K562 (cell line): ENCODE data around the gene CALCOCO2. TPM values are rescaled to one million over a fixed set of nuclear protein-coding genes. Genes with fewer than 3 reads are reported as not detected.

ENCODE experiments used
- CREBBP ChIP-seq: IDR thresholded peaks from one replicate; pipeline ENCODE4 v1.6.1; 2012; ENCODE audit warnings: low read depth, mild to moderate bottlenecking, control low read depth, inconsistent platforms, low read length
- HDAC2 ChIP-seq: fragments of 450-650 bp; IDR thresholded peaks from 2 replicates; pipeline ENCODE4 v1.6.1; 2016; ENCODE audit warnings: mild to moderate bottlenecking
- IRF2 ChIP-seq: sonication (generic); formaldehyde crosslinking; IDR thresholded peaks from 2 replicates; pipeline ENCODE4 v1.8.1; 2022; ENCODE audit warnings: mild to moderate bottlenecking, missing genetic modification reagents
- KDM4B ChIP-seq, 2 experiments: fragments of 450-650 bp in 1 of 2; sonication (generic) in 1 of 2; IDR thresholded peaks; 2 replicates each; pipeline ENCODE4 v1.6.1; 2016 to 2017; ENCODE audit warnings: borderline replicate concordance in 2 of 2, antibody characterized with exemption in 1 of 2, low read depth in 1 of 2, mild to moderate bottlenecking in 1 of 2
- PRMT5 ChIP-seq: sonication (generic); formaldehyde crosslinking; IDR thresholded peaks from 2 replicates; pipeline ENCODE4 v1.5.0; 2020; ENCODE audit warnings: missing genetic modification reagents
- RHOXF2B ChIP-seq: fragments of 250-450 bp; sonication (Bioruptor Pico); conservative IDR thresholded peaks from 2 replicates; pipeline ENCODE4 v1.5.1; 2021
- SAFB2 ChIP-seq: fragments of 200-400 bp; formaldehyde crosslinking; IDR thresholded peaks from 2 replicates; pipeline ENCODE4 v1.6.1; 2018; ENCODE audit warnings: borderline replicate concordance, low read length, low read depth, moderate library complexity; ENCODE audit not compliant: severe bottlenecking
- SIN3B ChIP-seq: fragments of 450-650 bp; IDR thresholded peaks from 2 replicates; pipeline ENCODE4 v1.6.1; 2017; ENCODE audit warnings: low read depth, mild to moderate bottlenecking, moderate library complexity
- SMARCA4 ChIP-seq: fragments of 450-650 bp; IDR thresholded peaks from 2 replicates; pipeline ENCODE4 v1.6.1; 2016
- XRCC4 ChIP-seq: IDR thresholded peaks from one replicate; pipeline ENCODE4 v1.6.1; 2011; ENCODE audit not compliant: insufficient read depth, insufficient read length; ENCODE audit errors: extremely low read depth
- ZBTB17 ChIP-seq: fragments of 450-650 bp; formaldehyde crosslinking; IDR thresholded peaks from 2 replicates; pipeline ENCODE4 v1.4.0; 2020; ENCODE audit warnings: mild to moderate bottlenecking
- ZNF41 ChIP-seq: fragments of 250-450 bp; sonication (Bioruptor Pico); conservative IDR thresholded peaks from 2 replicates; pipeline ENCODE4 v1.4.0; 2020; ENCODE audit warnings: mild to moderate bottlenecking
- ZNF589 ChIP-seq: fragments of 200-800 bp; sonication (Bioruptor generic); IDR thresholded peaks from 2 replicates; pipeline ENCODE4 v1.6.1; 2016; ENCODE audit warnings: low read depth, missing genetic modification characterization, missing compliant biosample characterization
- polyA plus RNA-seq, 8 experiments: library from polyadenylated mRNA; depleted of rRNA in 4 of 8; stranded (reverse) in 5 of 8; unstranded in 3 of 8; fragments of >200 nt; fragmentation: Nextera tagmentation in 2 of 8; fragmentation: Illumina TruSeq in 1 of 8; extraction: Ambion mirVana in 2 of 8; extraction: Trizol in 1 of 8; gene quantifications; 2 replicates each; pipeline versions ENCODE4 v1.2.1 to v1.2.3, GENCODE V29; 2011 to 2014; ENCODE audit warnings: inconsistent platforms in 1 of 8, missing spikeins in 1 of 8
- total RNA-seq, 7 experiments: library from RNA; depleted of rRNA in 6 of 7; stranded (reverse); fragments of >200 nt in 6 of 7; fragmentation: Illumina TruSeq in 2 of 7; extraction: Trizol in 2 of 7; gene quantifications; 2 replicates each; pipeline versions ENCODE4 v1.2.1 to v1.2.3, GENCODE V29; 2011 to 2021; ENCODE audit warnings: low replicate concordance in 1 of 7
- TF ChIP-seq, protein P1 (sequence below): fragments of 450-650 bp; formaldehyde crosslinking; IDR thresholded peaks from 2 replicates; pipeline ENCODE4 v1.4.0; 2020; ENCODE audit warnings: mild to moderate bottlenecking, moderate library complexity
- TF ChIP-seq, protein P2 (sequence below): sonication (generic); formaldehyde crosslinking; IDR thresholded peaks from 2 replicates; pipeline ENCODE4 v1.8.1; 2022; ENCODE audit warnings: missing genetic modification reagents
- TF ChIP-seq, protein P3 (sequence below): sonication (generic); formaldehyde crosslinking; IDR thresholded peaks from 2 replicates; pipeline ENCODE4 v1.8.0; 2023; ENCODE audit warnings: missing genetic modification reagents, mild to moderate bottlenecking, borderline replicate concordance
- TF ChIP-seq, protein P4 (sequence below): fragments of 250-450 bp; sonication (Bioruptor Pico); IDR thresholded peaks from 2 replicates; pipeline ENCODE4 v1.9.0; 2021; ENCODE audit warnings: mild to moderate bottlenecking, inconsistent platforms

The CALCOCO2 gene
- total and polyA plus RNA-seq, 9 of the 15 experiments (the other 6 are each of a cell fraction or from before 2014, with no cell fraction given), result 24.1 to 87.3 (median 67.5) TPM

DNA sequence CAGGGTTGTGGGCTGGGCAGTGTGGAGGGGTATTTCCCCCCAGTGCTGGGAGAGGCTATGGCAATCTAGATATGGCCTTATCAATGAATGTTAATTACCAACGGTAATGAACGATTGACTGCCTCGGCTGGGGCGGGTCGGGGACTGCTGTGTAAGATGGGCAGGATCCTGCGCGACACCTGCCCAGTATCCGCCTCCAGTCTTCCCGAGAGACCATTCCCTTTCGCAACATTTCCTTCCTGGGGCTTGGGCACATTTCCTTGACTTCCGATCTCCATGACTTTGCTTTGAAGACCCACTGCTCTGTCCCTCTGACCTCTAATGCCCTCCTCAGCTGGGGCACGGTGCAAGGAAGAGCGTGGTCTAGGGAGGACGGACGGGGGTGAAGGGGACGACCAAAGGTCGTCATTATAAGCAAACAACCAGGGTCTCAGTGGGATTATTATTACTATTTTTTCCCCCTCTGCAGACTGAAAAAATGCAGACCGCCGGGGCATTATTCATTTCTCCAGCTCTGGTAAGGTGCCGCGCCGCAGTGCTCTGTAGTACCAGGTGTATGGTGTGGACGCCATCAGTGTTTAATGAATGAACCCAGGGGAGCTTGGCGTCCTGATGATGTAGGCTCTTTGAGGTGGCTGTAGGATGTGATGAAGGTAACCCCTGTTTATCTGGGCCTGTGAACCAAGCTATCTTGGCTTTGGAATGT, 62.3 kb downstream of the CALCOCO2 start (continued):
- TF ChIP-seq PRMT5 (CRISPR knock-in tag) (no peak), HDAC2 (0 out of 2 replicates have a peak, but pooled peaks have one; percentile 2), CREBBP (no peak), ZNF41 (CRISPR knock-in tag) (no peak), RHOXF2B (CRISPR knock-in tag) (no peak), ZBTB17 (CRISPR knock-in tag) (no peak), XRCC4 (no peak), SAFB2 (no peak), KDM4B (IDR thresholded peaks at IDR 0.05; ENCODE audit: borderline replicate concordance in 2 of 2, low read depth in 1 of 2) (no peak), SIN3B (no peak), ZNF589 (0 out of 2 replicates have a peak, but pooled peaks have one; percentile 6), SMARCA4 (peak; percentile 41; the same call in 1 of the 2 replicates), IRF2 (CRISPR knock-in tag) (0 out of 2 replicates have a peak, but pooled peaks have one; percentile 20)
- TF ChIP-seq, protein P1, sequence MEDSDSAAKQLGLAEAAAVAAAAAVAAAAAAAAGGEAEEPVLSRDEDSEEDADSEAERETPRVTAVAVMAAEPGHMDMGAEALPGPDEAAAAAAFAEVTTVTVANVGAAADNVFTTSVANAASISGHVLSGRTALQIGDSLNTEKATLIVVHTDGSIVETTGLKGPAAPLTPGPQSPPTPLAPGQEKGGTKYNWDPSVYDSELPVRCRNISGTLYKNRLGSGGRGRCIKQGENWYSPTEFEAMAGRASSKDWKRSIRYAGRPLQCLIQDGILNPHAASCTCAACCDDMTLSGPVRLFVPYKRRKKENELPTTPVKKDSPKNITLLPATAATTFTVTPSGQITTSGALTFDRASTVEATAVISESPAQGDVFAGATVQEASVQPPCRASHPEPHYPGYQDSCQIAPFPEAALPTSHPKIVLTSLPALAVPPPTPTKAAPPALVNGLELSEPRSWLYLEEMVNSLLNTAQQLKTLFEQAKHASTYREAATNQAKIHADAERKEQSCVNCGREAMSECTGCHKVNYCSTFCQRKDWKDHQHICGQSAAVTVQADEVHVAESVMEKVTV, result no peak
- TF ChIP-seq, protein P2, sequence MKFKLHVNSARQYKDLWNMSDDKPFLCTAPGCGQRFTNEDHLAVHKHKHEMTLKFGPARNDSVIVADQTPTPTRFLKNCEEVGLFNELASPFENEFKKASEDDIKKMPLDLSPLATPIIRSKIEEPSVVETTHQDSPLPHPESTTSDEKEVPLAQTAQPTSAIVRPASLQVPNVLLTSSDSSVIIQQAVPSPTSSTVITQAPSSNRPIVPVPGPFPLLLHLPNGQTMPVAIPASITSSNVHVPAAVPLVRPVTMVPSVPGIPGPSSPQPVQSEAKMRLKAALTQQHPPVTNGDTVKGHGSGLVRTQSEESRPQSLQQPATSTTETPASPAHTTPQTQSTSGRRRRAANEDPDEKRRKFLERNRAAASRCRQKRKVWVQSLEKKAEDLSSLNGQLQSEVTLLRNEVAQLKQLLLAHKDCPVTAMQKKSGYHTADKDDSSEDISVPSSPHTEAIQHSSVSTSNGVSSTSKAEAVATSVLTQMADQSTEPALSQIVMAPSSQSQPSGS (CRISPR knock-in tag), result 0 out of 2 replicates have a peak, but pooled peaks have one; percentile 4
- TF ChIP-seq, protein P3, sequence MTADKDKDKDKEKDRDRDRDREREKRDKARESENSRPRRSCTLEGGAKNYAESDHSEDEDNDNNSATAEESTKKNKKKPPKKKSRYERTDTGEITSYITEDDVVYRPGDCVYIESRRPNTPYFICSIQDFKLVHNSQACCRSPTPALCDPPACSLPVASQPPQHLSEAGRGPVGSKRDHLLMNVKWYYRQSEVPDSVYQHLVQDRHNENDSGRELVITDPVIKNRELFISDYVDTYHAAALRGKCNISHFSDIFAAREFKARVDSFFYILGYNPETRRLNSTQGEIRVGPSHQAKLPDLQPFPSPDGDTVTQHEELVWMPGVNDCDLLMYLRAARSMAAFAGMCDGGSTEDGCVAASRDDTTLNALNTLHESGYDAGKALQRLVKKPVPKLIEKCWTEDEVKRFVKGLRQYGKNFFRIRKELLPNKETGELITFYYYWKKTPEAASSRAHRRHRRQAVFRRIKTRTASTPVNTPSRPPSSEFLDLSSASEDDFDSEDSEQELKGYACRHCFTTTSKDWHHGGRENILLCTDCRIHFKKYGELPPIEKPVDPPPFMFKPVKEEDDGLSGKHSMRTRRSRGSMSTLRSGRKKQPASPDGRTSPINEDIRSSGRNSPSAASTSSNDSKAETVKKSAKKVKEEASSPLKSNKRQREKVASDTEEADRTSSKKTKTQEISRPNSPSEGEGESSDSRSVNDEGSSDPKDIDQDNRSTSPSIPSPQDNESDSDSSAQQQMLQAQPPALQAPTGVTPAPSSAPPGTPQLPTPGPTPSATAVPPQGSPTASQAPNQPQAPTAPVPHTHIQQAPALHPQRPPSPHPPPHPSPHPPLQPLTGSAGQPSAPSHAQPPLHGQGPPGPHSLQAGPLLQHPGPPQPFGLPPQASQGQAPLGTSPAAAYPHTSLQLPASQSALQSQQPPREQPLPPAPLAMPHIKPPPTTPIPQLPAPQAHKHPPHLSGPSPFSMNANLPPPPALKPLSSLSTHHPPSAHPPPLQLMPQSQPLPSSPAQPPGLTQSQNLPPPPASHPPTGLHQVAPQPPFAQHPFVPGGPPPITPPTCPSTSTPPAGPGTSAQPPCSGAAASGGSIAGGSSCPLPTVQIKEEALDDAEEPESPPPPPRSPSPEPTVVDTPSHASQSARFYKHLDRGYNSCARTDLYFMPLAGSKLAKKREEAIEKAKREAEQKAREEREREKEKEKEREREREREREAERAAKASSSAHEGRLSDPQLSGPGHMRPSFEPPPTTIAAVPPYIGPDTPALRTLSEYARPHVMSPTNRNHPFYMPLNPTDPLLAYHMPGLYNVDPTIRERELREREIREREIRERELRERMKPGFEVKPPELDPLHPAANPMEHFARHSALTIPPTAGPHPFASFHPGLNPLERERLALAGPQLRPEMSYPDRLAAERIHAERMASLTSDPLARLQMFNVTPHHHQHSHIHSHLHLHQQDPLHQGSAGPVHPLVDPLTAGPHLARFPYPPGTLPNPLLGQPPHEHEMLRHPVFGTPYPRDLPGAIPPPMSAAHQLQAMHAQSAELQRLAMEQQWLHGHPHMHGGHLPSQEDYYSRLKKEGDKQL (CRISPR knock-in tag), result no peak
- TF ChIP-seq, protein P4, sequence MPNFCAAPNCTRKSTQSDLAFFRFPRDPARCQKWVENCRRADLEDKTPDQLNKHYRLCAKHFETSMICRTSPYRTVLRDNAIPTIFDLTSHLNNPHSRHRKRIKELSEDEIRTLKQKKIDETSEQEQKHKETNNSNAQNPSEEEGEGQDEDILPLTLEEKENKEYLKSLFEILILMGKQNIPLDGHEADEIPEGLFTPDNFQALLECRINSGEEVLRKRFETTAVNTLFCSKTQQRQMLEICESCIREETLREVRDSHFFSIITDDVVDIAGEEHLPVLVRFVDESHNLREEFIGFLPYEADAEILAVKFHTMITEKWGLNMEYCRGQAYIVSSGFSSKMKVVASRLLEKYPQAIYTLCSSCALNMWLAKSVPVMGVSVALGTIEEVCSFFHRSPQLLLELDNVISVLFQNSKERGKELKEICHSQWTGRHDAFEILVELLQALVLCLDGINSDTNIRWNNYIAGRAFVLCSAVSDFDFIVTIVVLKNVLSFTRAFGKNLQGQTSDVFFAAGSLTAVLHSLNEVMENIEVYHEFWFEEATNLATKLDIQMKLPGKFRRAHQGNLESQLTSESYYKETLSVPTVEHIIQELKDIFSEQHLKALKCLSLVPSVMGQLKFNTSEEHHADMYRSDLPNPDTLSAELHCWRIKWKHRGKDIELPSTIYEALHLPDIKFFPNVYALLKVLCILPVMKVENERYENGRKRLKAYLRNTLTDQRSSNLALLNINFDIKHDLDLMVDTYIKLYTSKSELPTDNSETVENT, result no peak
